Naive thymus-derived CD4-positive, alpha-beta T cell (primary cell): ENCODE data around the gene CD72. TPM values are rescaled to one million over a fixed set of nuclear protein-coding genes. Genes with fewer than 3 reads are reported as not detected.
A peak's percentile ranks its signal among the peaks of the same experiment; 100 is the strongest.
"Not testable (repeated sequence)": the region's sequence is repeated elsewhere in the genome, so short reads cannot be mapped to it uniquely, and the experiment has no call there.

ENCODE experiments used
- ATAC-seq: fragments of 150-1000 bp; cut with Tn5 transposase; 2 replicates; pipeline ENCODE4 v1.10.0; 2021; ENCODE audit warnings: mild to moderate bottlenecking, moderate library complexity
- CTCF ChIA-PET: fragments of 350-600 bp; sonication (Branson Sonifier 250); formaldehyde crosslinking; loops from one replicate; lab custom pipeline; 2021; ENCODE audit warnings: antibody characterized with exemption; lab: Charles Lee
- POLR2A ChIA-PET: fragments of 350-600 bp; sonication (Branson Sonifier 250); formaldehyde crosslinking; loops from one replicate; lab custom pipeline; 2021; ENCODE audit warnings: antibody characterized with exemption, inconsistent platforms; lab: Charles Lee
- DNase-seq, 9 donors: peaks; one replicate each; pipeline versions ENCODE4 v3.0.0 to v3.0.0-alpha.2; 2020 to 2022; ENCODE audit warnings: mixed read lengths in 1 of 9
- H3K27ac ChIP-seq: one replicate; pipeline ENCODE4 v1.7.0; 2013; ENCODE audit warnings: mild to moderate bottlenecking, low read depth, low read length, moderate library complexity
- H3K27me3 ChIP-seq, 2 donors: one replicate each; pipeline ENCODE4 v1.7.0; 2013; ENCODE audit warnings: low read length in 2 of 2, mild to moderate bottlenecking in 2 of 2, moderate library complexity in 2 of 2; ENCODE audit not compliant: control insufficient read depth in 2 of 2, insufficient read depth in 2 of 2
- H3K36me3 ChIP-seq, 3 experiments: 1 replicate in 2 of 3; 2 replicates in 1 of 3; pipeline ENCODE4 v1.7.0; 2013; ENCODE audit warnings: low read length in 3 of 3, mild to moderate bottlenecking in 3 of 3, moderate library complexity in 1 of 3; ENCODE audit not compliant: insufficient read depth in 3 of 3, control insufficient read depth in 2 of 3
- H3K4me1 ChIP-seq, 2 donors: one replicate each; pipeline ENCODE4 v1.7.0; 2013; ENCODE audit warnings: low read length in 2 of 2, mild to moderate bottlenecking in 2 of 2, moderate library complexity in 1 of 2; ENCODE audit not compliant: control insufficient read depth in 2 of 2, insufficient read depth in 2 of 2
- H3K4me3 ChIP-seq: 2 replicates; pipeline ENCODE4 v1.7.0; 2013; ENCODE audit warnings: mild to moderate bottlenecking, low read length
- H3K9me3 ChIP-seq, 3 experiments: 1 replicate in 2 of 3; 2 replicates in 1 of 3; pipeline ENCODE4 v1.7.0; 2013; ENCODE audit warnings: low read length in 3 of 3; ENCODE audit not compliant: control insufficient read depth in 2 of 3
- H3K27ac Mint-ChIP-seq, 9 donors: one replicate each; pipeline ENCODE4 v1.8.0; 2020 to 2022; ENCODE audit warnings: mixed read lengths in 9 of 9, mild to moderate bottlenecking in 8 of 9, moderate library complexity in 5 of 9, inconsistent platforms in 2 of 9
- H3K27me3 Mint-ChIP-seq, 5 donors: one replicate each; pipeline ENCODE4 v1.8.0; 2021 to 2022; ENCODE audit warnings: mixed read lengths in 5 of 5, mild to moderate bottlenecking in 1 of 5
- H3K36me3 Mint-ChIP-seq, 5 donors: one replicate each; pipeline ENCODE4 v1.8.0; 2020 to 2022; ENCODE audit warnings: mixed read lengths in 5 of 5, mild to moderate bottlenecking in 3 of 5, inconsistent platforms in 1 of 5
- H3K4me1 Mint-ChIP-seq, 7 donors: one replicate each; pipeline ENCODE4 v1.8.0; 2020 to 2022; ENCODE audit warnings: mixed read lengths in 7 of 7, mild to moderate bottlenecking in 3 of 7, inconsistent platforms in 1 of 7
- H3K4me3 Mint-ChIP-seq, 10 donors: one replicate each; pipeline ENCODE4 v1.8.0; 2020 to 2022; ENCODE audit warnings: mild to moderate bottlenecking in 10 of 10, mixed read lengths in 10 of 10, moderate library complexity in 6 of 10, inconsistent platforms in 2 of 10
- H3K9me3 Mint-ChIP-seq, 11 donors: one replicate each; pipeline ENCODE4 v1.8.0; 2020 to 2022; ENCODE audit warnings: mixed read lengths in 11 of 11, mild to moderate bottlenecking in 4 of 11, inconsistent platforms in 1 of 11, moderate library complexity in 1 of 11
- intact Hi-C, 2 donors: fragments of 100-400 bp; cut with micrococcal nuclease; formaldehyde crosslinking; loops; one replicate each; pipeline ENCODE4 v1.15.1; 2023
- polyA plus RNA-seq, 2 donors: library from polyadenylated mRNA; unstranded; fragments of 300-500 nt; fragmentation: Illumina TruSeq; gene quantifications; one replicate each; pipeline ENCODE4 v1.2.3, GENCODE V29; 2021
- total RNA-seq, 6 experiments: library from RNA in 5 of 6; stranded (reverse) in 5 of 6; gene quantifications; 1 replicate in 5 of 6; 2 replicates in 1 of 6; pipeline ENCODE4 v1.2.3 and lab custom pipeline; 2021 to 2026

CD72 gene
- total and polyA plus RNA-seq, 7 experiments from 2014 or later = 0.40 to 12.1 (median 5.2) TPM

- Mint-ChIP-seq H3K4me1 (peaks cover 17 to 30% (median 24%) of the 10 kb centered on the region in 7 donors), H3K36me3 (peaks cover 0 to 10% (median 2%) of the 10 kb centered on the region in 5 donors), H3K27ac (peak overlapping the region in 1 of 9 donors; percentile 32)
- H3K9me3 Mint-ChIP-seq, H3K4me3 Mint-ChIP-seq, H3K27me3 ChIP-seq, DNase-seq, intact Hi-C loops, H3K4me3 ChIP-seq, H3K27ac ChIP-seq, H3K9me3 ChIP-seq, H3K27me3 Mint-ChIP-seq, ATAC-seq: not testable (repeated sequence)
- Histone ChIP-seq H3K4me1 (peaks cover 15% of the 10 kb centered on the region in 2 donors), H3K36me3 (peaks cover 8 to 30% (median 15%) of the 10 kb centered on the region in 3 experiments)
- ChIA-PET CTCF (interaction anchor here (1.2 to 12.7 kb wide), 8 partner anchors 18 to 178 kb away, joined by 3 to 118 read pairs (median 16); partner anchors contain the start of genes CCDC107, CREB3, RMRP and SIT1), POLR2A (interaction anchor here (0.7 to 4.9 kb wide), 5 partner anchors 9 to 119 kb away, joined by 3 to 36 read pairs (median 3); partner anchors contain the start of genes CCDC107 and RMRP)
These were observed 6.1 kb downstream of the CD72 start for GRCh38 chr9:35612066-35612465.

- H3K4me3 ChIP-seq = no peak overlapping the region
- DNase-seq (peak in 6 of 9 donors; percentile 36 to 55 (median 45)), ATAC-seq (peak; percentile 90)
- Mint-ChIP-seq H3K27ac (peak overlapping the region in 3 of 9 donors; percentile 35 to 69 (median 39)), H3K36me3 (peaks cover 0 to 14% (median 4%) of the 10 kb centered on the region in 5 donors), H3K4me1 (peaks cover 18 to 32% (median 24%) of the 10 kb centered on the region in 7 donors), H3K9me3 (no peaks in the 10 kb centered on the region), H3K27me3 (no peaks in the 10 kb centered on the region), H3K4me3 (peak overlapping the region in 1 of 10 donors; percentile 6)
- peaks cover 8 to 30% (median 15%) of the 10 kb centered on the region in 3 experiments for H3K36me3 ChIP-seq
- H3K9me3 ChIP-seq = no peaks in the 10 kb centered on the region
- POLR2A ChIA-PET = interaction anchor here (0.6 to 4.9 kb wide), 6 partner anchors 10 to 217 kb away, joined by 3 to 36 read pairs (median 3); partner anchors contain the start of genes CCDC107, FAM221B and RMRP
- no peaks in the 10 kb centered on the region for H3K27me3 ChIP-seq
- peaks cover 15 to 17% of the 10 kb centered on the region in 2 donors for H3K4me1 ChIP-seq
- CTCF ChIA-PET = interaction anchor here (0.6 to 12.7 kb wide), 16 partner anchors 11 to 497 kb away, joined by 3 to 118 read pairs (median 4); partner anchors contain the start of genes CCDC107, CREB3, RMRP and SIT1
- intact Hi-C loops = no loop called here
- no peak overlapping the region for H3K27ac ChIP-seq
These were observed 6.9 kb downstream of the CD72 start for GRCh38 chr9:35611230-35611797.

GRCh38 chr9:35609820-35610163 lies 8.4 kb downstream of the CD72 start:
- POLR2A ChIA-PET = interaction anchor here (4.9 kb wide), 1 partner anchor 36 kb away, joined by 36 read pairs; no protein-coding TSS in a partner anchor
- H3K27me3 Mint-ChIP-seq = no peaks in the 10 kb centered on the region

GRCh38 chr9:35609001-35609819 lies 9.0 kb downstream of the CD72 start:
- Mint-ChIP-seq H3K9me3 (no peaks in the 10 kb centered on the region), H3K4me1 (peaks cover 23 to 33% (median 27%) of the 10 kb centered on the region in 7 donors), H3K27me3 (no peaks in the 10 kb centered on the region), H3K27ac (no peak overlapping the region), H3K4me3 (no peak overlapping the region), H3K36me3 (peaks cover 0 to 14% (median 4%) of the 10 kb centered on the region in 5 donors)
- ATAC-seq (no peak), DNase-seq (no peak)
- peaks cover 19 to 20% of the 10 kb centered on the region in 2 donors for H3K4me1 ChIP-seq
- no peaks in the 10 kb centered on the region for H3K9me3 ChIP-seq
- intact Hi-C loops = loop anchor here in 1 of 2 donors (10.0 kb wide), 4 partner anchors 974 to 1564 kb away; partner anchors contain the start of genes DNAI1, FAM219A, SIGMAR1 and UBAP2
- H3K27me3 ChIP-seq = no peaks in the 10 kb centered on the region
- ChIA-PET CTCF (interaction anchor here (0.8 to 12.7 kb wide), 5 partner anchors 8 to 130 kb away, joined by 3 to 118 read pairs (median 4); partner anchors contain the start of genes SIT1 and TLN1), POLR2A (interaction anchor here (1.2 to 4.9 kb wide), 2 partner anchors 37 to 49 kb away, joined by 3 to 36 read pairs; partner anchors contain the start of genes CCDC107 and RMRP)
- H3K27ac ChIP-seq = no peak overlapping the region
- H3K36me3 ChIP-seq = peaks cover 8 to 30% (median 15%) of the 10 kb centered on the region in 3 experiments
- no peak overlapping the region for H3K4me3 ChIP-seq

More at GRCh38 chr9:35609820-35610163, 8.4 kb downstream of the CD72 start:
- no peaks in the 10 kb centered on the region for H3K9me3 ChIP-seq
- peak overlapping the region in 1 of 9 donors; percentile 56 for H3K27ac Mint-ChIP-seq
- H3K36me3 Mint-ChIP-seq = peaks cover 0 to 14% (median 4%) of the 10 kb centered on the region in 5 donors
- CTCF ChIA-PET = interaction anchor here (2.9 to 12.7 kb wide), 4 partner anchors 20 to 87 kb away, joined by 16 to 118 read pairs (median 46); partner anchors contain the start of genes CCDC107, RMRP and SIT1
- intact Hi-C loops = loop anchor here in 1 of 2 donors (10.0 kb wide), 4 partner anchors 975 to 1565 kb away; partner anchors contain the start of genes DNAI1, FAM219A, SIGMAR1 and UBAP2
- H3K27me3 ChIP-seq = no peaks in the 10 kb centered on the region
- H3K36me3 ChIP-seq = peaks cover 8 to 30% (median 15%) of the 10 kb centered on the region in 3 experiments
- no peak for ATAC-seq
- DNase-seq = no peak
- H3K4me1 ChIP-seq = peaks cover 19 to 20% of the 10 kb centered on the region in 2 donors
- no peak overlapping the region for H3K27ac ChIP-seq
- H3K4me3 Mint-ChIP-seq = no peak overlapping the region
- no peak overlapping the region for H3K4me3 ChIP-seq
- H3K4me1 Mint-ChIP-seq = peaks cover 19 to 30% (median 24%) of the 10 kb centered on the region in 7 donors
- H3K9me3 Mint-ChIP-seq = no peaks in the 10 kb centered on the region

- Histone ChIP-seq H3K4me3 (no peak overlapping the region), H3K9me3 (no peaks in the 10 kb centered on the region), H3K27ac (no peak overlapping the region), H3K4me1 (peaks cover 24 to 26% of the 10 kb centered on the region in 2 donors), H3K27me3 (no peaks in the 10 kb centered on the region), H3K36me3 (peaks cover 8 to 30% (median 15%) of the 10 kb centered on the region in 3 experiments)
- peaks cover 0 to 3% (median 0%) of the 10 kb centered on the region in 11 donors for H3K9me3 Mint-ChIP-seq
- H3K27me3 Mint-ChIP-seq = no peaks in the 10 kb centered on the region
- CTCF ChIA-PET = interaction anchor here (1.1 to 1.7 kb wide), 2 partner anchors 9 to 88 kb away, joined by 4 to 5 read pairs; no protein-coding TSS in a partner anchor
- H3K4me1 Mint-ChIP-seq = peaks cover 29 to 42% (median 37%) of the 10 kb centered on the region in 7 donors
- POLR2A ChIA-PET = interaction anchor here (1.0 to 4.9 kb wide), 5 partner anchors 8 to 148 kb away, joined by 3 to 36 read pairs (median 4); partner anchors contain the start of genes CCDC107 and RMRP
- H3K36me3 Mint-ChIP-seq = peaks cover 0 to 14% (median 4%) of the 10 kb centered on the region in 5 donors
- no peak overlapping the region for H3K27ac Mint-ChIP-seq
- ATAC-seq (no peak), DNase-seq (no peak)
- H3K4me3 Mint-ChIP-seq = no peak overlapping the region
- intact Hi-C loops = loop anchor here in 1 of 2 donors (10.0 kb wide), 4 partner anchors 973 to 1563 kb away; partner anchors contain the start of genes DNAI1, FAM219A, SIGMAR1 and UBAP2
These were observed 10.0 kb downstream of the CD72 start for GRCh38 chr9:35608221-35608620.
